GM18858 (cell line): ENCODE data around the gene RGS17.

Experiments used
- ATAC-seq: cut with Tn5 transposase; IDR thresholded peaks from one replicate; pipeline ENCODE4 v1.9.1; 2021; ENCODE audit not compliant: unreplicated experiment

The RGS17 gene

GRCh38 chr6:152959333-152959732 lies 171.7 kb downstream of the RGS17 start:
- no peak for ATAC-seq

DNA sequence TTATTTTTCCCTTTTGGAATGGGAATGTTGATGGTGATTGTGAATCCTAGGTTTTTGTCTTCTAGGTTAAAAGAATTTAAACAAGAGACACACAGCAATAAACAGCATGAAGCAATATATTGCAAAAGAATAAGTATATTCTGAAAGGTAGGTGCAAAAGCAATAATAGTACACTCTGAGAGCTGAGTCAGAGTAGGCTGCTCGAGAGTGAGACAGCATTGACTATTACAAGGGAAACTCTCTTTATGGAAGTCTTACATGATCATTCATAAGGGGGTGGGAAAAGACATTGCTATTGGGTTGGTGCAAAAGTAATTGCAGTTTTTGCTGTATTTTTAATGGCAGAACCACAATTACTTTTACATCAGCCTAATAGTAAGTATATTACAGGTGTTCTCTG lies 173.3 kb downstream of the RGS17 start:
- ATAC-seq, result no peak
